Measurements from ENCODE around the gene GEMIN5. TPM values are rescaled to one million over a fixed set of nuclear protein-coding genes. Genes with fewer than 3 reads are reported as not detected.

Gene GEMIN5
- total and polyA plus RNA-seq, 2 of the 13 experiments (the other 11 are each of a cell fraction or from before 2014, with no cell fraction given): 6.6 to 28.6 TPM

DNA sequence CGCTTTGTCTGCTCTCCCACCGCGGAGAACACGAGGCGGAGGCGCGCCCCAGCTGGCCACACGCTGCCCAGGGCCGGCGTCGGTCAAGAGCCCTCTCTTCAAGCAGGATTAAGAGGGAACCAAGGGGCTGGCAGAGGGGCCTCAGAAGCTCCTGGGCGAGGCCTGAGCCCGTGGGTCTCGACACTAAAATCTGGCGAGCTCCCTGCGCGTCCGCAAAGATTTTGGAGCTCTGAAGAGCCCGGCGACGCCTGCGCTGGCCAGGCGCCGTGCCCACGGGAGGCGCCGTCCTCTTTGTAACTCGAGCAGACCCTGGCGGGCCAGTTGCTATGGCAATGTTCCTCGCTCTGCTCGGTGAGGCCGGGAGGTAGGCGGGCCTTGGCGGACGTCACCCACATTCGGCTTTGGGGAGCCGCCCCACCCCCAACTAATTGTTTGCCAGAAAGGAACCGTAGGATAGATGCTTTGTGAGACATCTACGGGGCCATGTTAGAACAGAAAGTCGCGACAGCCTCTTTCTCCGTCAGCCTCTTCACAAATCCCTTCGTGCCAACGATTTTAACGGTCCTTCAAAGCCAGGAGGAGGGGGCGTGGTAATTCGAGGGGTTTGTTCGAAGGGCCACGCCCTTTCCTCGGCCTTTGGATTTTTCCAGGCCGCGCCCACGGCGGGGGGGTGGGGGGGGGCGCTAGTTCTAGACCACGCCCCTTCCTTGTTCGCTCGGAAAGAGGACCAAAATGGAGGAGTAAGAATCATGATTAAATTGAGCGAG is 80.3 kb downstream of the GEMIN5 start (continued):
- TF ChIP-seq, protein P1, sequence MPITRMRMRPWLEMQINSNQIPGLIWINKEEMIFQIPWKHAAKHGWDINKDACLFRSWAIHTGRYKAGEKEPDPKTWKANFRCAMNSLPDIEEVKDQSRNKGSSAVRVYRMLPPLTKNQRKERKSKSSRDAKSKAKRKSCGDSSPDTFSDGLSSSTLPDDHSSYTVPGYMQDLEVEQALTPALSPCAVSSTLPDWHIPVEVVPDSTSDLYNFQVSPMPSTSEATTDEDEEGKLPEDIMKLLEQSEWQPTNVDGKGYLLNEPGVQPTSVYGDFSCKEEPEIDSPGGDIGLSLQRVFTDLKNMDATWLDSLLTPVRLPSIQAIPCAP (CRISPR knock-in tag; IDR thresholded peaks at IDR 0.05; ENCODE audit: low read depth): no peak
- TF ChIP-seq TCF7 (IDR thresholded peaks at IDR 0.05; ENCODE audit: low read depth) (0 out of 2 replicates have a peak, but pooled peaks have one; percentile 17), SPEN (CRISPR knock-in tag; IDR thresholded peaks at IDR 0.05; ENCODE audit: low read depth) (no peak), KLF9 (CRISPR knock-in tag; IDR thresholded peaks at IDR 0.05; ENCODE audit: low read depth) (no peak), IKZF4 (CRISPR knock-in tag; IDR thresholded peaks at IDR 0.05; ENCODE audit: borderline replicate concordance, low read depth, not compliant biosample characterization) (no peak), ZNF615 (CRISPR knock-in tag; IDR thresholded peaks at IDR 0.05; ENCODE audit: borderline replicate concordance) (no peak), ARNT (IDR thresholded peaks at IDR 0.05) (no peak), ESRRA (CRISPR knock-in tag; IDR thresholded peaks at IDR 0.05; ENCODE audit: low read depth) (no peak; the same call in 1 of the 2 replicates), ZNF484 (CRISPR knock-in tag; IDR thresholded peaks at IDR 0.05; ENCODE audit: borderline replicate concordance, low read depth) (0 out of 2 replicates have a peak, but pooled peaks have one; percentile 51), MED8 (CRISPR knock-in tag; IDR thresholded peaks at IDR 0.05; ENCODE audit: insufficient replicate concordance) (no peak), ZNF644 (CRISPR knock-in tag; IDR thresholded peaks at IDR 0.05; ENCODE audit: low read depth) (no peak), SMYD3 (CRISPR knock-in tag; IDR thresholded peaks at IDR 0.05) (no peak), ZNF432 (CRISPR knock-in tag; IDR thresholded peaks at IDR 0.05; ENCODE audit: borderline replicate concordance) (no peak), RFX1 (IDR thresholded peaks at IDR 0.05) (peak; percentile 93), NR2F2 (IDR thresholded peaks at IDR 0.05; ENCODE audit: borderline replicate concordance, low read depth) (no peak; the same call in 1 of the 2 replicates), KDM3A (CRISPR knock-in tag; IDR thresholded peaks at IDR 0.05; ENCODE audit: low read depth) (no peak; the same call in 1 of the 2 replicates), MIER3 (CRISPR knock-in tag; IDR thresholded peaks at IDR 0.05; ENCODE audit: borderline replicate concordance) (no peak; the same call in 1 of the 2 replicates), RNF219 (CRISPR knock-in tag; IDR thresholded peaks at IDR 0.05) (peak; percentile 77; the same call in 1 of the 2 replicates), ETV5 (CRISPR knock-in tag; IDR thresholded peaks at IDR 0.05; ENCODE audit: borderline replicate concordance) (0 out of 2 replicates have a peak, but pooled peaks have one; percentile 34), HIC2 (CRISPR knock-in tag; IDR thresholded peaks at IDR 0.05; ENCODE audit: low read depth) (0 out of 2 replicates have a peak, but pooled peaks have one; percentile 44), ZNF777 (CRISPR knock-in tag; IDR thresholded peaks at IDR 0.05) (peak; percentile 82), ZNF136 (CRISPR knock-in tag; IDR thresholded peaks at IDR 0.05; ENCODE audit: low read depth) (no peak)
- TF ChIP-seq, protein P2, sequence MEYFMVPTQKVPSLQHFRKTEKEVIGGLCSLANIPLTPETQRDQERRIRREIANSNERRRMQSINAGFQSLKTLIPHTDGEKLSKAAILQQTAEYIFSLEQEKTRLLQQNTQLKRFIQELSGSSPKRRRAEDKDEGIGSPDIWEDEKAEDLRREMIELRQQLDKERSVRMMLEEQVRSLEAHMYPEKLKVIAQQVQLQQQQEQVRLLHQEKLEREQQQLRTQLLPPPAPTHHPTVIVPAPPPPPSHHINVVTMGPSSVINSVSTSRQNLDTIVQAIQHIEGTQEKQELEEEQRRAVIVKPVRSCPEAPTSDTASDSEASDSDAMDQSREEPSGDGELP (IDR thresholded peaks at IDR 0.05; ENCODE audit: borderline replicate concordance, low read depth): peak; percentile 82

Measured in HepG2 (cell line).